GM19193 (cell line): ENCODE results near the gene TPRX1.

Source experiments
- POLR2A ChIP-seq: IDR thresholded peaks from 4 replicates; pipeline ENCODE4 v1.6.1; 2011; ENCODE audit not compliant: insufficient read depth, insufficient read length; ENCODE audit errors: extremely low read depth

Gene TPRX1

GRCh38 chr19:47813304-47813994 lies 9.1 kb upstream of the TPRX1 start:
- TF ChIP-seq POLR2A, result no peak

- no peak for TF ChIP-seq POLR2A
These were observed 2.1 kb upstream of the TPRX1 start for GRCh38 chr19:47806435-47806834.

- TF ChIP-seq POLR2A, result no peak
These were observed 962 bp upstream of the TPRX1 start for GRCh38 chr19:47805313-47805712.

- no peak for TF ChIP-seq POLR2A
These were observed 1.8 kb downstream of the TPRX1 start for GRCh38 chr19:47802521-47803043.

GRCh38 chr19:47801270-47801669 lies 3.1 kb downstream of the TPRX1 start:
- no peak for TF ChIP-seq POLR2A

GRCh38 chr19:47798904-47799266 lies 5.5 kb downstream of the TPRX1 start:
- no peak for TF ChIP-seq POLR2A

GRCh38 chr19:47797996-47798903 lies 6.1 kb downstream of the TPRX1 start:
- no peak for TF ChIP-seq POLR2A

GRCh38 chr19:47796785-47797184 lies 7.6 kb downstream of the TPRX1 start:
- no peak for TF ChIP-seq POLR2A

- TF ChIP-seq POLR2A, result no peak
These were observed 9.8 kb downstream of the TPRX1 start for GRCh38 chr19:47794526-47794925.

GRCh38 chr19:47792616-47793015 lies 11.7 kb downstream of the TPRX1 start:
- TF ChIP-seq POLR2A, result no peak

- no peak for TF ChIP-seq POLR2A
These were observed 13.9 kb downstream of the TPRX1 start for GRCh38 chr19:47790398-47790814.

- no peak for TF ChIP-seq POLR2A
These were observed 17.8 kb downstream of the TPRX1 start for GRCh38 chr19:47786566-47786965.

GRCh38 chr19:47781590-47782262 lies 22.6 kb downstream of the TPRX1 start:
- TF ChIP-seq POLR2A, result no peak

- TF ChIP-seq POLR2A, result no peak
These were observed 24.2 kb downstream of the TPRX1 start for GRCh38 chr19:47780215-47780551.

- TF ChIP-seq POLR2A, result no peak
These were observed 24.7 kb downstream of the TPRX1 start for GRCh38 chr19:47779524-47780214.
